Ascending aorta (tissue), 2 donors: Measurements from ENCODE around the gene CHAF1A. TPM values are rescaled to one million over a fixed set of nuclear protein-coding genes. Genes with fewer than 3 reads are reported as not detected.

Experiments used
- DNase-seq, 2 donors: peaks; one replicate each; pipeline ENCODE4 v3.0.0-alpha.2; 2019; ENCODE audit warnings: low spot score in 2 of 2
- H3K27ac ChIP-seq, 2 donors: fragments of 200-600 bp; sonication (generic); one replicate each; pipeline ENCODE4 v1.5.1; 2016 to 2017; ENCODE audit warnings: mild to moderate bottlenecking in 1 of 2
- H3K27me3 ChIP-seq: fragments of 200-600 bp; sonication (generic); one replicate; pipeline ENCODE4 v1.5.1; 2017
- H3K36me3 ChIP-seq, 2 donors: fragments of 200-600 bp; sonication (generic); one replicate each; pipeline ENCODE4 v1.5.1; 2016
- H3K4me1 ChIP-seq, 2 donors: fragments of 200-600 bp; sonication (generic); one replicate each; pipeline ENCODE4 v1.5.1; 2016 to 2017; ENCODE audit warnings: mild to moderate bottlenecking in 1 of 2
- H3K4me3 ChIP-seq, 2 donors: fragments of 200-600 bp; sonication (generic); one replicate each; pipeline ENCODE4 v1.5.1; 2016 to 2017; ENCODE audit warnings: mild to moderate bottlenecking in 1 of 2
- H3K9me3 ChIP-seq, 2 donors: fragments of 200-600 bp; sonication (generic); one replicate each; pipeline ENCODE4 v1.5.1; 2016
- CTCF ChIP-seq, 3 experiments: fragments of 200-600 bp in 2 of 3; fragments of 450-650 bp in 1 of 3; sonication (generic) in 2 of 3; IDR thresholded peaks; one replicate each; pipeline ENCODE4 v1.5.1; 2016 to 2019; ENCODE audit warnings: antibody characterized with exemption in 3 of 3, mild to moderate bottlenecking in 1 of 3, moderate library complexity in 1 of 3
- intact Hi-C: fragments of 100-400 bp; cut with DNase I; formaldehyde crosslinking; loops from one replicate; pipeline ENCODE4 v1.15.1; 2023
- total RNA-seq: library from RNA; depleted of rRNA; stranded (reverse); fragments of >200 nt; gene quantifications from one replicate; pipeline ENCODE4 v1.1.0, GENCODE V29; 2016

The CHAF1A gene
- total RNA-seq, 1 donor from 2014 or later: 0.85 TPM

- Histone ChIP-seq H3K4me3 (no peak overlapping the region), H3K4me1 (peaks cover 29 to 43% of the 10 kb centered on the region in 2 donors), H3K27ac (peak overlapping the region in 1 of 2 donors; percentile 15), H3K9me3 (no peaks in the 10 kb centered on the region), H3K36me3 (no peaks in the 10 kb centered on the region), H3K27me3 (no peaks in the 10 kb centered on the region)
- intact Hi-C loops: no loop called here
- no peak for TF ChIP-seq CTCF (IDR thresholded peaks at IDR 0.05)
- DNase-seq: no peak
These were observed 22.8 kb upstream of the CHAF1A start for GRCh38 chr19:4379383-4380253.

GRCh38 chr19:4380254-4380727 is 22.1 kb upstream of the CHAF1A start:
- intact Hi-C loops: no loop called here
- Histone ChIP-seq H3K4me1 (peaks cover 23 to 37% of the 10 kb centered on the region in 2 donors), H3K27me3 (no peaks in the 10 kb centered on the region), H3K27ac (peak overlapping the region in 1 of 2 donors; percentile 15), H3K9me3 (no peaks in the 10 kb centered on the region), H3K4me3 (no peak overlapping the region), H3K36me3 (peaks cover 0 to 3% of the 10 kb centered on the region in 2 donors)
- TF ChIP-seq CTCF (IDR thresholded peaks at IDR 0.05): no peak
- no peak for DNase-seq

GRCh38 chr19:4385291-4386040 is 17.0 kb upstream of the CHAF1A start:
- H3K4me3 ChIP-seq: no peak overlapping the region
- peaks cover 0 to 5% of the 10 kb centered on the region in 2 donors for H3K36me3 ChIP-seq
- DNase-seq: no peak
- no peak for TF ChIP-seq CTCF (IDR thresholded peaks at IDR 0.05)
- no peaks in the 10 kb centered on the region for H3K27me3 ChIP-seq
- H3K27ac ChIP-seq: no peak overlapping the region
- intact Hi-C loops: no loop called here
- no peaks in the 10 kb centered on the region for H3K9me3 ChIP-seq
- H3K4me1 ChIP-seq: peaks cover 20 to 24% of the 10 kb centered on the region in 2 donors

GRCh38 chr19:4386041-4386782 is 16.2 kb upstream of the CHAF1A start:
- DNase-seq: no peak
- H3K9me3 ChIP-seq: no peaks in the 10 kb centered on the region
- no peak for TF ChIP-seq CTCF (IDR thresholded peaks at IDR 0.05)
- H3K36me3 ChIP-seq: peaks cover 0 to 5% of the 10 kb centered on the region in 2 donors
- H3K4me3 ChIP-seq: no peak overlapping the region
- H3K27me3 ChIP-seq: no peaks in the 10 kb centered on the region
- intact Hi-C loops: no loop called here
- no peak overlapping the region for H3K27ac ChIP-seq
- peaks cover 26 to 32% of the 10 kb centered on the region in 2 donors for H3K4me1 ChIP-seq

- Histone ChIP-seq H3K36me3 (peaks cover 0 to 5% of the 10 kb centered on the region in 2 donors), H3K9me3 (no peaks in the 10 kb centered on the region), H3K27ac (peak overlapping the region; percentile 58 to 75), H3K4me1 (peaks cover 35 to 44% of the 10 kb centered on the region in 2 donors), H3K27me3 (no peaks in the 10 kb centered on the region), H3K4me3 (no peak overlapping the region)
- no peak for TF ChIP-seq CTCF (IDR thresholded peaks at IDR 0.05)
- intact Hi-C loops: no loop called here
- no peak for DNase-seq
These were observed 13.9 kb upstream of the CHAF1A start for GRCh38 chr19:4388337-4389063.
